ENCODE data around the gene PHLDB2. TPM values are rescaled to one million over a fixed set of nuclear protein-coding genes. Genes with fewer than 3 reads are reported as not detected.

Gene PHLDB2
- total RNA-seq, 1 donor from 2014 or later = 89.9 TPM

- DNase-seq = peak; percentile 78
Measured at GRCh38 chr3:111967068-111967467, 108.0 kb downstream of the PHLDB2 start.

GRCh38 chr3:111967651-111968274 is 108.7 kb downstream of the PHLDB2 start:
- DNase-seq = peak; percentile 92

- DNase-seq = no peak
Measured at GRCh38 chr3:111968319-111969054, 109.4 kb downstream of the PHLDB2 start.

GRCh38 chr3:111970376-111970775 is 111.3 kb downstream of the PHLDB2 start:
- no peak for DNase-seq

- no peak for DNase-seq
Measured at GRCh38 chr3:111971533-111972130, 112.6 kb downstream of the PHLDB2 start.

GRCh38 chr3:111972891-111973290 is 113.8 kb downstream of the PHLDB2 start:
- DNase-seq = no peak

GRCh38 chr3:111975131-111975530 is 116.1 kb downstream of the PHLDB2 start:
- no peak for DNase-seq

GRCh38 chr3:111976254-111976653 is 117.2 kb downstream of the PHLDB2 start:
- no peak for DNase-seq

- DNase-seq = peak; percentile 99
Measured at GRCh38 chr3:111978583-111979433, 119.7 kb downstream of the PHLDB2 start, which contains the start of gene ABHD10. Gene ABHD10, plus strand, starts transcription at chr3:111979026. Its CDS starts 36 bp downstream, at chr3:111979062.

- DNase-seq = peak; percentile 31
Measured at GRCh38 chr3:111979434-111980038, 120.5 kb downstream of the PHLDB2 start.

- no peak for DNase-seq
Measured at GRCh38 chr3:111980716-111981456, 121.8 kb downstream of the PHLDB2 start.

GRCh38 chr3:111981457-111981763 is 122.3 kb downstream of the PHLDB2 start:
- DNase-seq = no peak

- DNase-seq = no peak
Measured at GRCh38 chr3:111984636-111985298, 125.7 kb downstream of the PHLDB2 start.

- DNase-seq = no peak
Measured at GRCh38 chr3:111986800-111987199, 127.7 kb downstream of the PHLDB2 start.

- peak; percentile 80 for DNase-seq
Measured at GRCh38 chr3:111989061-111989678, 130.1 kb downstream of the PHLDB2 start.

- no peak for DNase-seq
Measured at GRCh38 chr3:111993038-111993437, 134.0 kb downstream of the PHLDB2 start.

GRCh38 chr3:111998636-111999483 is 139.8 kb downstream of the PHLDB2 start, which contains the start of gene TAGLN3:
Gene TAGLN3, plus strand, starts transcription at chr3:111998922. Its CDS starts 501 bp downstream, at chr3:111999423.
- peak; percentile 34 for DNase-seq

GRCh38 chr3:111999484-112000324 is 140.6 kb downstream of the PHLDB2 start:
- DNase-seq = no peak

- DNase-seq = no peak
Measured at GRCh38 chr3:112000367-112000771, 141.3 kb downstream of the PHLDB2 start.
